G401 (cell line): ENCODE data around the gene LGR4. TPM values are rescaled to one million over a fixed set of nuclear protein-coding genes. Genes with fewer than 3 reads are reported as not detected.

ENCODE experiments used
- DNase-seq: peaks from one replicate; pipeline ENCODE4 v3.0.0-alpha.2; 2015; ENCODE audit warnings: low spot score
- in situ Hi-C: cut with HindIII; loops from 2 replicates; pipeline ENCODE4 v1.10.0; 2016; ENCODE audit warnings: low sequenced_read_pairs, mixed read lengths
- total RNA-seq: library from RNA; depleted of rRNA; stranded (reverse); fragments of >200 nt; shearing (Covaris generic); gene quantifications from 2 replicates; pipeline ENCODE4 v1.2.3, GENCODE V29; 2014

Gene LGR4
- total RNA-seq, 1 experiment from 2014 or later, result 9.7 TPM

DNA sequence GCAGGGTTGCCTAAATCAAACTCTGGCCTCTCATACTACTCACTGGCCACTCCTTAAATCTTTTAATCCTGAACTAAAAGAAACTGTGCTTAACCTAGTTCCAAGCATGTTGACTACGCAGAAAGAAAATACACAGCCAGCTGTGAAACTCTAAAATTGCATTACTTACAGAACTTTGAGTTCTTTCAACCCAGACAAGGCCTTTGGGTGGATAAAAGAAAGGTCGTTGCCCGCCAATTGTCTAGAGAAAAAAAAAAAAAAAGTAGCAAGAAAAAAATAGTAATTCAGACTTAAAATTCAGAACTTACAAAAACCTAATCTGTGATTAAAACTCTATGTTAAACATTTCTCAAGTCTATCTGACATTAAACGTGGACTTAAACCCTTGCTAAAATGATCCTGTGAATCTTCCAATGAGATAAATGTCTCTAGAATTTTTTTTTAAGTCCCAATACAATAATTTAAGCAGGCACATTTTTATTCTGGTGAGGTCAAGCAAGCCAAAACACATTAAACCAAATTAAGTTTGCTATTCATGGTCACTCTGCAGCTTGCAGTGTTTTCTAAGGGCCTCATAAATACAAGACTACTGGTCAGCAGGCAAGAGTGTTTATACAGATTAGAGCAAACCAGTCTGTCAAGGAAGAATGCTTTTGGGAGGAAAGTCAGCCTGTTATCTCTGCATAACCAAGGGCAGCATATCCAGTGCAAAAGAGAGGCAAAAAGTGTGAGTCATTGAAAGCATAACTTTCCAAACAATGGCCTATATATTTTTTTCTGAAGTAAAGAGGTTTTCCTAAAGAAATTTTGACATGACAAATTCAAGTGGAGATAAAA lies 80.1 kb downstream of the LGR4 start:
- in situ Hi-C loops, result no loop called here
- no peak for DNase-seq

GRCh38 chr11:27391331-27392015 lies 81.1 kb downstream of the LGR4 start:
- in situ Hi-C loops, result no loop called here
- no peak for DNase-seq

DNA sequence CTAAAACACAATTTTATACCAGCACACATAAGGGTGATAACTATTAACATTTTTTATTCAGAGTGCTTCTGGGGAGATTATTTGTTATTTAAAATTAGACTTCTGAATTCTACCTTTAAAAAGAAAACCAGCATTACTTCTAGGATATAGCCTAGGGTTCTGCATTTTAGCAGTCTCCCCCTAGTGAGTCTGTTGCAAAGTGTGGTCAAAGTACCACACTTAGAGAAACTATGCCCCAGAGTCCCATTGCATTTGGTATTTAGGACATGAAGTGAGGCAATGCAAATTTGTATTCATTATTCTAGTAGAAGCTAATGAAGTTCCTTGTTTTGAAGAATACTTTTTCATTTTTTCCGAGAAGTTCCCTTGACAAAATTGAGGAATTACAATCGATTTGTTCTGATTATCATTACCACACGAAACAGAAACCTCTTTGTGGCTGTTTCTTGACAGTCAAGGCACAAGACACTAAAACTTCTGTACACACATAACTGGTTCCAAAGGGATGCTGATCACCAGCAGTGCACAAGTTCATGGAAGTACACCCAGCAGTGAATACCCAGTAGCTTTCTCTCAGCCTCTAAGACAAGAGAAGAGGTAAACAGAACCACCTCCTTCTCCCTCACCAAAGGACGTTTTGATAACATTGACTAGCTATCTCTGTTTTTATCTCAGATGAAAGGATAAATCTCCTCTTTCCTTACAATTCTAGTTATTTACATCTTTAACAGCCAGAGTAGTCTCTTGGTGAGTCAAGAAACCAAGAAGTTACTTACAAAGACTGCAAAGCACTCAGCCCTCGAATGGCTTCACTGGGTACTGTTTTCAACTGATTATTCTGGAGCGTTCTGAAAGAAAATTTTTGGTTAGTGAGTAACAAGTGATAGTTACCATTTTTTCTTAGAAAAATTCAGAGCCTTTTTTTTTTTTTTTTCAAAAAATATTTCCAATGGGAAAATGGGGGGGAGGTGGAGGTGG lies 82.0 kb downstream of the LGR4 start:
- in situ Hi-C loops, result no loop called here
- DNase-seq, result no peak

DNA sequence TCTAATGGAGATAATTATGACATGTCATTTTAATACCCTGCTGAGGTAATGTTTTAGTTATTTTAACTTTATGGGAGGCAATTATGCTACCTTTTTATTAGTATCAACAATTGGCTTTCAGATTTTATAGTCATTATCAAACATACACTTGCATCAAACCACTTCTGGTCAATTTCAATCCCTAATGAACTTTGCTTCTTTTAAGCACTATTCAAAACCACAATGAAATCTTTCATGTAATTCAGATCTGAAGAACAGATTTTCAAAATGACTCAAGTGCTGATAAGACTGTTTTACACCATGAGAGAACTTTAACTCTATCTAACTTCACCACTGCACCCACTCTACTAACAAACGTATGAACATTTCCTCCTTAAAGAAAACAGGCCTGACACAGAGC lies 83.7 kb downstream of the LGR4 start:
- in situ Hi-C loops, result no loop called here
- DNase-seq, result no peak

DNA sequence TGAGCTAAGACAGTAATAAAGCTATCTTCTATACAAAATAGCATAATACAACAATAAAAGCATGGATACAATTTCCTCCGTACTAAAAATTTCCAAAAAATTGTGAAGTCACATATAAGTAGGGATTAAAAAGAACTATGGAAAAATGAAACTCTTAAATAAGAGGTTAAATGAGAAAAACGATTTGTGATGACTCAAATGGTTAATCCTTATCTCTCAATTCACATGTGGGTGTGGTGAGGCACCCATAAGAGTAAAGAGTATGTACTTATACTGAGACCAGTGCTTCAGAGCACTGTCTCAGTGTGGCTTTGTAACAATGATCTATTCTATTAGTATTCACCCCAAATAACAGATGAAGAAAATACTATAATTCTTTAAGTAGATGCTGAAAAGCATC lies 84.6 kb downstream of the LGR4 start:
- in situ Hi-C loops, result no loop called here
- no peak for DNase-seq

DNA sequence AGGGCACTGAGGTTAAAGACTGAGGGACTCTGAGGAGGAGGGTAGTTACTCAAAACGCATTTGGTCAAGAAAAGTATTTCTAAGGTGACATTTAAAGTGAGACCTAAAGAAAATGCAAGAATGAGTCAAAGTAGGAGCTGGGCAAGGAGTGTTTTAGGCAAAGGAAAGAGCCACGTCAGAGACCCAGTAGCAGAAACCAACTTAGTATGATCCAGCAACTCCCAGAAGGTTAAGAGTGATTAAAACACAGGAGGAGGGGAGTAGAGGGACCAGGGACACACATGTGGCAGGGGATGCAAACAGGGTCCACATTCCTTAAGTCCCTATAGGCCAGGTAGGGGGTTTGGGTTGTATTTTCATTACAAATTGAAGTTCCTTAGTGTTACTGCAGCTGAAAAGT lies 85.2 kb downstream of the LGR4 start:
- in situ Hi-C loops, result no loop called here
- DNase-seq, result no peak

GRCh38 chr11:27386181-27386845 lies 86.3 kb downstream of the LGR4 start:
- in situ Hi-C loops, result no loop called here
- no peak for DNase-seq

DNA sequence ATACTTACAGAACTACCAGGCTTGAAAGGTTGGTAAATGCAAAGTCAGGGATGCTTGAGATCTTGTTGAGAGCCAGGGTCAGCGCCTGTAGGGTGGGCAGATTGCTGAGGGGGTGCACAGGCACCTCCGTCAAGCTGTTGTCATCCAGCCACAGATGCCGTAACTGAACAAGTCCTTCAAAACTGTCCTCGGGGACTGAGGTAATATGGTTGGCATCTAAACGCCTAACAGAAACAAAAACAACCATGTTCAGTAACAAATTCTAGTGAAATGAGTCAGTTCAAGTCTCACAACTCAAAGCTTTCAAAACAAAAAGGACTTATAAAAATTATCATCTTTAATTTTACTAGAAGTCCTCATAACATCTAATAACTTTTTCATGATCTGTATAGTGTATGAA lies 87.3 kb downstream of the LGR4 start:
- in situ Hi-C loops, result no loop called here
- DNase-seq, result no peak

DNA sequence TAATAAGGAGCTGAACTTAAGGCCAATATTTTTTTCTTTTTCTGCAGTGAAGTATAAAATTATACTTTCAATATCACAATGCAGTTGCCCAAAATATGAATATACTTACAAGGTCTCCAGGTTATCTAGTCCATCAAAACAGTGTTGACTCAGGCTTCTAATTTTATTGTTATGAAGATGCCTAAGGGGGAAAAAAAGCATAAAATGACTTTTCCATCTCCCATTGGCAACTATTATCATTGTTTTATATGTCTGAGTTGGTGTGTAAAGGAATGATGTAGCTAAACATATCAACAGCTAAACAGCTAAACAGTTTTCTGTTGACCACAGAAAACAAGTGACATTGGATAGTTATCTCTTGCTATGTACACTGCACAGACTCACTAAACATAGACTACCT lies 88.4 kb downstream of the LGR4 start:
- in situ Hi-C loops, result no loop called here
- no peak for DNase-seq

- in situ Hi-C loops, result no loop called here
Observed at GRCh38 chr11:27383645-27384044, 88.9 kb downstream of the LGR4 start.

DNA sequence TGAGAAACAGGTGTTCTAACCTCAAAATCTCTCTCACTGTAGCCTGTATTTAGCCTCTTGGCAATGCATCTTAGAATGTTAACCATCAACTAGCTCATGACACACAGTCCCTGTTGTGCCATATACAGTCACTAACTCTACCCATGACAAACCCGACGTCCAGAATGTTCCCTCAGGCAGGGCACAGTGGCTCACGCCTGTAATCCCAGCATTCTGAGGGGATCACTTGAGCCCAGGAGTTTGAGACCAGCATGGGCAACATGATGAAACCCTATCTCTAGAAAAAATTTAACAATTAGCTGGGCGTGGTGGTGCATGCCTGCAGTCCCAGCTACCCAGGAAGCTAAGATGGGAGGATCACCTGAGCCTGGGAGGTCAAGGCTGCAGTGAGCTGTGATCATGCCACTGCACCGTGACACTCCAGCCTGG lies 91.3 kb downstream of the LGR4 start:
- DNase-seq, result no peak
- in situ Hi-C loops, result no loop called here

More at GRCh38 chr11:27383645-27384044, 88.9 kb downstream of the LGR4 start:
- DNase-seq, result no peak

DNA sequence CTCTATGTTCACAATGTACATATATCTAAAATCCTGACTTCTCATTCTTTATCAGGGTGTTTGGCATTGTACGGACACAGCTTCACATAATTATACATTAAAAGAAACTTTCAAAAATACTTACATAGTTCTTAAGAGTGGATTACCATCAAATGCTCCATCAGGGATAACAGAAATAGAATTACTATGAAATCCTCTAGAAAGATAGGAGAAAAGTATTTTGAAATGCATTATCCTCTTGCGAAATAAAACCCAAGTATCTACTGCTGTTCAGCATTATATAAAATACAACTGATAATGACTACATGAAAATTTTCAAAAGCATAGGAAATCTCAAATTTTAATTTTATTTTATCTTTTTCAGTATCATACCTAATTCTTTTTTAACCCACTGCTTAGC lies 91.8 kb downstream of the LGR4 start:
- in situ Hi-C loops, result no loop called here
- DNase-seq, result no peak

- no peak for DNase-seq
- in situ Hi-C loops, result no loop called here
Observed at GRCh38 chr11:27379449-27379848, 93.1 kb downstream of the LGR4 start.

DNA sequence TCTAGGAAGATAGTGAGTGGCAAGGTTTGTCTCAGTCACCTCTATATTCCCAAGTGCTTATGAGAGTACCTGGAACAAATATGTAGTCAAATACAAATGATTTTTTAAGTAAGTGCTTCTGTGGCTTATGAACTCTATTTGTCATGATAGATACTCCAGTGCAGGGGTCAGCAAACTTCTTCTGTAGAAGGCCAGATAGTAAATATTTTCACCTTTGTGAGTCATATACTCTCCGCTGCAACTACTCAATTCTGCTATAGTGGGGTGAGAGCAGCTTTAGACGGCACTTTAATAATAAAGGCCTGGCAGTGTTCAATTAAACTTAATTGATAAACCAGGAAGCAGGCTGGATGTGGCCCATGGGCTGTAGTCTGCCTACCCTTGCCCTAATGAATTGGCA lies 97.2 kb downstream of the LGR4 start:
- DNase-seq, result no peak
- in situ Hi-C loops, result no loop called here

DNA sequence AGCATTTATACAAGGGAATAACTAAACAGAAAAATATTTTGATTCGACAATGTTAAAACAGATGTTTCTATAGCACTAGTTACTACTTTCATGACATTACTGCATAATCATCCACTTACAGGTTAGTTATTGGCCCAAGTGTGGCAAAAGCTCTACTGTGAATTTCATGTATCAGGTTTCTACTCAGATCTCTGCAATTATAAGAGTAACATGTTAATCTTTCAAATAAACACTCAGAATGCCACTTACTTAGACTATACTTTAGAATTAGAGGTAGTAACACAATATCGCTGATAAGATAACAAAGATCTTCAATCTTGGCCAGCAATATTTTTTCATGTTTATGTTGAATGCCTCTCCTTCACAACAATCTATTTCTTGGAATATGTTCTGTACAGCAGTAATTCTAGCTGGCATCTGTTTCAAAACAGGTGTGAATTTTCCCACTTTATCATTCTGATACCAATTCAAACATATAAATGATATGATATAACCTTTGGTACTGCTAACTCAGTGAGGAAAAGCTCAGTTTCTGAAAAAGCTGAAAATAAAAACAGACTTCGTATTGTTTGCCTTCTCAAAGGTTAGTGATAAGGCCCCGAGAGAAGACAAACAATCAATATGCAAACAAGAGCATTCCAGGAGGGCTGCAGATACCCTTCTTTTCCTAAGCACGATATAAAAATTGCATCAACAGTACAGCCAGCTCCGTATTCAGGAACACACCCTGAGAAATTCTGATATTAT lies 98.6 kb downstream of the LGR4 start:
- no peak for DNase-seq
- in situ Hi-C loops, result no loop called here

- in situ Hi-C loops, result no loop called here
- DNase-seq, result no peak
Observed at GRCh38 chr11:27373392-27373791, 99.2 kb downstream of the LGR4 start.

DNA sequence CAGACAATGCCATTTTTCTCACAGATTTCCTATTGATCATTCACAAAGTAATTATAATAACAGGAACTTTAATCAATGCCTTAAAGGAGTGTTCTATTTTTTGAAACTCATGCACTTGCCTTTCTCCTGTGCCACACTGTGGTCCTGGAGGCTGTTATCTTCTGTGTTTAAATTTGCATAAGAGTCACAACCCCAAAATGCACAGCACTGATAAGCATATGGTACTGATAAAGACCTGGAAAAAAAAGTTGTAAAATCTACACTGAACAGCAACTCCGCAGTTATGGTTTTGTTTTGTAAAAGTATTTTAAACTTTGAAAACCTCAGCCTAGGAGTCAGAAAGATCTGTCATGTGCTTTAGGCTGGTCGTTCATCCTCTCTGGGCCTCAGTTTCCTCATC lies 100.4 kb downstream of the LGR4 start:
- in situ Hi-C loops, result no loop called here

GRCh38 chr11:27371489-27371888 lies 101.1 kb downstream of the LGR4 start:
- no peak for DNase-seq
- in situ Hi-C loops, result no loop called here

More for the DNA sequence above, 100.4 kb downstream of the LGR4 start:
- DNase-seq, result no peak
